Tibial artery (tissue), 4 donors: ENCODE data around the gene DEGS2.

ENCODE experiments used
- DNase-seq, 2 donors: peaks; one replicate each; pipeline ENCODE4 v3.0.0-alpha.2; 2019
- H3K27ac ChIP-seq, 2 donors: fragments of 200-600 bp; sonication (generic) in 1 of 2; 1 replicate in 1 of 2; 2 replicates in 1 of 2; pipeline ENCODE4 v1.5.1; 2018 to 2019; ENCODE audit warnings: mild to moderate bottlenecking in 1 of 2
- H3K27me3 ChIP-seq, 2 donors: fragments of 200-600 bp; sonication (generic) in 1 of 2; one replicate each; pipeline versions ENCODE4 v1.5.1 to v1.6.0; 2016 to 2019
- H3K36me3 ChIP-seq, 3 donors: fragments of 200-600 bp; sonication (generic) in 2 of 3; one replicate each; pipeline ENCODE4 v1.5.1; 2016 to 2019; ENCODE audit warnings: mild to moderate bottlenecking in 2 of 3
- H3K4me1 ChIP-seq, 4 donors: fragments of 200-600 bp; sonication (generic) in 2 of 4; 1 replicate in 3 of 4; 2 replicates in 1 of 4; pipeline ENCODE4 v1.5.1; 2016 to 2019
- H3K4me3 ChIP-seq, 2 donors: fragments of 200-600 bp; sonication (generic) in 1 of 2; 1 replicate in 1 of 2; 2 replicates in 1 of 2; pipeline ENCODE4 v1.5.1; 2018 to 2019; ENCODE audit warnings: mild to moderate bottlenecking in 2 of 2
- H3K9me3 ChIP-seq, 3 donors: fragments of 200-600 bp; sonication (generic) in 1 of 3; one replicate each; pipeline ENCODE4 v1.5.1; 2016 to 2019
- intact Hi-C: fragments of 100-400 bp; cut with DNase I; formaldehyde crosslinking; loops from one replicate; pipeline ENCODE4 v1.15.0; 2023; ENCODE audit warnings: low total_unique reads
- TF ChIP-seq, protein P1 (sequence below), 2 experiments: fragments of 200-600 bp in 1 of 2; fragments of 450-650 bp in 1 of 2; IDR thresholded peaks; one replicate each; pipeline ENCODE4 v1.5.1; 2017 to 2019; ENCODE audit warnings: antibody characterized with exemption in 2 of 2, mild to moderate bottlenecking in 1 of 2, moderate library complexity in 1 of 2

DEGS2 gene

DNA sequence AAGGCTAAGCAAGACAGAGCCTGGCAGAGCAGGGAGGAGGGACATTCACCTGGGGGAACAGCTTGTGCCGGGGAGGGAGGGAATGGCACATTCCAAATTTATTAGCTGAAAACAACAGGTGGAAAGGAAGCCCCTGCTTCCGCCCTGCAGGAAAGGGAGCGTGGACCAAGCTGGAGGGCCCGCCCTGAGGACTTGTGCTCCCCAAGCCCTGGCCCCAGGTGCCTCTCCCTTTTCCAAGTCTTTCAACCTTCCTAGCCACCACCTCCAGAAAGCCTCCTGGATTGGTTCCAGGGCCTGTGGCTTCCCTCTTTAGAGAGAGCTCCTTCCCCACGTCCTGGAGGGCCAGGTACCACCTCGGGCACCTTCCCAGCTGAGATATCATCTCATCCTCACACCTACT lies 2.7 kb downstream of the DEGS2 start:
- H3K27me3 ChIP-seq = peaks cover 0 to 63% of the 10 kb centered on the region in 2 donors
- intact Hi-C loops = no loop called here
- no peak for DNase-seq
- no peaks in the 10 kb centered on the region for H3K36me3 ChIP-seq
- H3K9me3 ChIP-seq = peaks cover 0 to 12% (median 10%) of the 10 kb centered on the region in 3 donors
- H3K4me1 ChIP-seq = peaks cover 0 to 27% (median 14%) of the 10 kb centered on the region in 4 donors
- TF ChIP-seq, protein P1, sequence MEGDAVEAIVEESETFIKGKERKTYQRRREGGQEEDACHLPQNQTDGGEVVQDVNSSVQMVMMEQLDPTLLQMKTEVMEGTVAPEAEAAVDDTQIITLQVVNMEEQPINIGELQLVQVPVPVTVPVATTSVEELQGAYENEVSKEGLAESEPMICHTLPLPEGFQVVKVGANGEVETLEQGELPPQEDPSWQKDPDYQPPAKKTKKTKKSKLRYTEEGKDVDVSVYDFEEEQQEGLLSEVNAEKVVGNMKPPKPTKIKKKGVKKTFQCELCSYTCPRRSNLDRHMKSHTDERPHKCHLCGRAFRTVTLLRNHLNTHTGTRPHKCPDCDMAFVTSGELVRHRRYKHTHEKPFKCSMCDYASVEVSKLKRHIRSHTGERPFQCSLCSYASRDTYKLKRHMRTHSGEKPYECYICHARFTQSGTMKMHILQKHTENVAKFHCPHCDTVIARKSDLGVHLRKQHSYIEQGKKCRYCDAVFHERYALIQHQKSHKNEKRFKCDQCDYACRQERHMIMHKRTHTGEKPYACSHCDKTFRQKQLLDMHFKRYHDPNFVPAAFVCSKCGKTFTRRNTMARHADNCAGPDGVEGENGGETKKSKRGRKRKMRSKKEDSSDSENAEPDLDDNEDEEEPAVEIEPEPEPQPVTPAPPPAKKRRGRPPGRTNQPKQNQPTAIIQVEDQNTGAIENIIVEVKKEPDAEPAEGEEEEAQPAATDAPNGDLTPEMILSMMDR (IDR thresholded peaks at IDR 0.05) = no peak
- no peak overlapping the region for H3K27ac ChIP-seq
- no peak overlapping the region for H3K4me3 ChIP-seq

DNA sequence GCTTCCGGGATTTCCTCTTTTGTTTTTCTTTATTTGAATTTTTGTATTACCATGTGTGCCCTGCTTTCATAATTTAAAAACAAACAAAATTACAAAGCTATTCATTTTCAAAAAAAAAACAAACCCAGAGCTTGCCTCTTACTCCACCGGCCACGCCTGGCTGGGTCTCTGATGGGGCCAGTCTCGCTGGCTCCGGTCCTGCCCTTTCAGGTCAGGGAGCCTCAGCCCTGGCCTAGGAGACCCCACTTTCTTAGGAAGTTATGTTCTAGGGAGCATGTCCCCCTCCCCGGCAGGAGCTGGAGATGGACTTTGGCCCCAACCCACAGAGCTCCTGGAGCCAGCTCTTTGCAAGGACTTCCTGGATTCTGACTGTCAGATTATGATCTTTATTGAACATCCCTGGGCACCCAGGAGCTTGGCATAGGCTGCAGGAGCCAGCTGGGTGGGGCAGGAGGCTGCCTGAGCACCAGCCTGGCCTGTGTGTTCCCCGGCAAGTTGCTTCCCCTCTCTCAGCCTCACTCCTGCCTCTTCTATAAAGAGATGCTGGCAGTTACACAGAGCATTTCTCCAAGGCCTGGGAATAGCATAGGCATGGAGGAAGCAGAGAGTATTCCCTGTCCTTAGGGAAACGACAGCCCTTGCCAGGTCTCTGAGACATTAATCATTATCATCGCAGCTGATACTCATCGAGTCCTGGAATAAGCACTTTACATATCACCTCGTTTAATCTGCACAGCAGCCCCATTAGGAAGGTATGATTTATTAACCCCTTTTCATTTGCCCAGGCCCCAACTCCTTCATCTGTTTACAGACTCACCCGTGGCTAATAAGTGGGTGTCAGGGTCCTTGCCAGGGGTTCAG lies 3.5 kb downstream of the DEGS2 start:
- Histone ChIP-seq H3K4me1 (peaks cover 0 to 32% (median 14%) of the 10 kb centered on the region in 4 donors), H3K9me3 (peaks cover 0 to 12% (median 10%) of the 10 kb centered on the region in 3 donors), H3K36me3 (no peaks in the 10 kb centered on the region), H3K27ac (no peak overlapping the region), H3K27me3 (peaks cover 0 to 56% of the 10 kb centered on the region in 2 donors), H3K4me3 (no peak overlapping the region)
- DNase-seq = no peak
- intact Hi-C loops = no loop called here
- TF ChIP-seq, protein P1 (IDR thresholded peaks at IDR 0.05) = no peak

DNA sequence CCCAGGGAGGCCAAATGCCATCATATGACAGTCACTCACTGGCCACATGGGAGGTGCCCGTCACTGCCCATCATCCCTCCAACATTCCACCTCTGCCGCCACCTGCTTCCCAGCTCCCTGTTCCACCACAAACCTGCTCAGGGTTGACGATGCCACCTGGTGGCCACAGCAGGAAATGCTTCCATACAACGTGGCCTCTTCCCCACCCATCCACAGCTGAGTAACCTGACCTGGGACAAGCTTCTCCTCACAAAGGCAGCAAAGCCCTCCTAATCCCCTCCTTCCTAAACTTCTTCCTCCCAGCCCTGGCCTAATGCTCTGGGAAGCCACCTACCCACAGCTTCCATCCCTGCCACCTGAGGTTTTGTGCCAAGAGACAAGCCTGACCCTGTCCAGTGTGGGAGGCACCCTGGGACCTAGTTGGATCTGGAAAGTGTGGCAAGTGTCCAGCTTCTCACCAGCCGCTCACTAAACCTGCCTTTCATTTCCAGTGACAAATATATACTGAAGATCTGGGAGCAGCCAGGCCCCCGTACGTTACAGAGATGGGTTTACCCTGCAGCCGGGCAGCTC lies 4.3 kb downstream of the DEGS2 start:
- Histone ChIP-seq H3K27ac (no peak overlapping the region), H3K36me3 (no peaks in the 10 kb centered on the region), H3K4me1 (peaks cover 0 to 39% (median 14%) of the 10 kb centered on the region in 4 donors), H3K4me3 (no peak overlapping the region), H3K27me3 (peaks cover 0 to 57% of the 10 kb centered on the region in 2 donors), H3K9me3 (peaks cover 0 to 12% (median 10%) of the 10 kb centered on the region in 3 donors)
- TF ChIP-seq, protein P1 (IDR thresholded peaks at IDR 0.05) = no peak
- intact Hi-C loops = no loop called here
- DNase-seq = no peak

DNA sequence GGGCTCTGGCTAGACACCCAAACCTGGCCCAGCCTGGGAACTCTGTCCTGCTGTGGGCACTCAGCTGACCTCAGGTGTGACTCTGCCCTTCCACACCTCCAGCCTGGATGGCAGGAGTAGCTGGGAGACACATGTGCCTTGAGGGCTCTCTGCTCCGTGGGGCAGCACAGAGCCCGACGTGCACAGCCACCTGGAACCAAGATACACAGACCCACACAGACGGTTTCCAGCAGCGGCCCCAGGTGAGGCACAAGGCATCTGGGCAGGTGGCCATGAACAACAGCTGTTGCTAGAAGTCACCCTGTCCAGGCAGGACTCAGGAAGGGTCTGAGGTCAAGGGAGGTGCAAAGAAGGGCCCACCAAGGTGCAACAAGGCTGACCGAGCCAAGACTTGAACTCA lies 5.9 kb downstream of the DEGS2 start:
- H3K36me3 ChIP-seq = no peaks in the 10 kb centered on the region
- no peak overlapping the region for H3K4me3 ChIP-seq
- no peak overlapping the region for H3K27ac ChIP-seq
- peaks cover 0 to 47% of the 10 kb centered on the region in 2 donors for H3K27me3 ChIP-seq
- peaks cover 0 to 33% (median under 1%) of the 10 kb centered on the region in 4 donors for H3K4me1 ChIP-seq
- TF ChIP-seq, protein P1 (IDR thresholded peaks at IDR 0.05) = no peak
- peaks cover 0 to 12% (median 10%) of the 10 kb centered on the region in 3 donors for H3K9me3 ChIP-seq
- DNase-seq = no peak
- intact Hi-C loops = no loop called here

DNA sequence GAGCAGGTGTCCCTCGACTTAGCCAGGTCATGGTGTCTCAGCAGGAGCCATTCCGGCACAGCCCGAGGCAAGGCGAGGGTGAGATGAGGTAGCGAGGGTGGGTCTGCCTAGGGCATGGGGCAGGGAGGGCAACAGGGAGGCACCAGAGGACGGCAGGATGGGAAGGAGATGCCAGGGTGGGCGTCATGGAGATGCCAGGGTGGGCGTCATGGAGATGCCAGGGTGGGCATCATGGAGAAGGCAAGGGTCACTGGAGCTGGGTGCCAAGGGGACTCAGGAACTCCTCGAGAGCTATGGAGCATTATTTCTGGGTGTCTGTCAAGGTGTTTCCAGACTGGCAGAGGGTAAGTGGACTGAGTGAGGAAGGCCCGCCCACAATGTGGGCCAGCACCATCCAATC lies 7.4 kb downstream of the DEGS2 start:
- TF ChIP-seq, protein P1 (IDR thresholded peaks at IDR 0.05) = no peak
- H3K4me1 ChIP-seq = peaks cover 0 to 26% (median 0%) of the 10 kb centered on the region in 4 donors
- H3K27ac ChIP-seq = no peak overlapping the region
- intact Hi-C loops = no loop called here
- H3K9me3 ChIP-seq = peaks cover 0 to 12% (median 10%) of the 10 kb centered on the region in 3 donors
- H3K36me3 ChIP-seq = no peaks in the 10 kb centered on the region
- no peak for DNase-seq
- H3K4me3 ChIP-seq = no peak overlapping the region
- peaks cover 0 to 35% of the 10 kb centered on the region in 2 donors for H3K27me3 ChIP-seq
